T-cell (primary cell): ENCODE data around the gene PAK1. TPM values are rescaled to one million over a fixed set of nuclear protein-coding genes. Genes with fewer than 3 reads are reported as not detected.
"Not testable (repeated sequence)": the region's sequence is repeated elsewhere in the genome, so short reads cannot be mapped to it uniquely, and the experiment has no call there.

Source experiments
- ATAC-seq, 4 experiments: fragments of 200-7000 bp in 3 of 4; fragments of 150-1000 bp in 1 of 4; cut with Tn5 transposase; replicated peaks in 1 of 4; 1 replicate in 3 of 4; 2 replicates in 1 of 4; pipeline ENCODE4 v1.10.0; 2021; ENCODE audit warnings: moderate library complexity in 3 of 4, mild to moderate bottlenecking in 2 of 4, moderate number of reproducible peaks in 1 of 4
- CTCF ChIA-PET, 2 donors: fragments of 300-600 bp; sonication (Branson Sonifier 250); formaldehyde crosslinking; loops; one replicate each; lab custom pipeline; 2022; ENCODE audit warnings: antibody characterized with exemption in 2 of 2; lab: Charles Lee
- POLR2A ChIA-PET, 2 donors: fragments of 300-600 bp; sonication (Branson Sonifier 250); formaldehyde crosslinking; loops; one replicate each; lab custom pipeline; 2022; ENCODE audit warnings: antibody characterized with exemption in 2 of 2; lab: Charles Lee
- DNase-seq, 35 experiments: peaks; one replicate each; pipeline versions ENCODE4 v3.0.0 to v3.0.0-alpha.2; 2013 to 2023
- H3K27ac ChIP-seq: one replicate; pipeline ENCODE4 v1.5.1; 2013; ENCODE audit warnings: low read length
- H3K27me3 ChIP-seq, 2 experiments: replicated peaks in 1 of 2; 1 replicate in 1 of 2; 2 replicates in 1 of 2; pipeline versions ENCODE4 v1.6.1 to v1.7.0; 2013; ENCODE audit warnings: low read length in 1 of 2, mixed read lengths in 1 of 2; ENCODE audit not compliant: control insufficient read depth in 2 of 2, insufficient read depth in 2 of 2; ENCODE audit errors: extremely low read depth in 1 of 2
- H3K36me3 ChIP-seq, 2 donors: 1 replicate in 1 of 2; 2 replicates in 1 of 2; pipeline versions ENCODE4 v1.6.1 to v1.7.0; 2013; ENCODE audit warnings: low read length in 1 of 2; ENCODE audit not compliant: control insufficient read depth in 2 of 2, insufficient read depth in 1 of 2; ENCODE audit errors: extremely low read depth in 1 of 2
- H3K4me1 ChIP-seq, 2 experiments: 1 replicate in 1 of 2; 2 replicates in 1 of 2; pipeline versions ENCODE4 v1.6.1 to v1.7.0; 2013; ENCODE audit warnings: low read length in 2 of 2, mixed read lengths in 1 of 2; ENCODE audit not compliant: insufficient read depth in 2 of 2, control insufficient read depth in 1 of 2; ENCODE audit errors: extremely low read depth in 1 of 2
- H3K4me3 ChIP-seq, 2 donors: 1 replicate in 1 of 2; 2 replicates in 1 of 2; pipeline versions ENCODE4 v1.5.1 to v1.7.0; 2013; ENCODE audit warnings: mild to moderate bottlenecking in 2 of 2, low read length in 1 of 2, moderate library complexity in 1 of 2; ENCODE audit not compliant: control insufficient read depth in 1 of 2; ENCODE audit errors: extremely low read depth in 1 of 2
- H3K9me3 ChIP-seq: 2 replicates; pipeline ENCODE4 v1.7.0; 2013
- H3K27ac Mint-ChIP-seq, 2 donors: one replicate each; pipeline ENCODE4 v1.8.0; 2020 to 2021; ENCODE audit warnings: mild to moderate bottlenecking in 2 of 2, mixed read lengths in 2 of 2
- H3K27me3 Mint-ChIP-seq, 2 donors: one replicate each; pipeline ENCODE4 v1.8.0; 2021 to 2022; ENCODE audit warnings: mixed read lengths in 2 of 2
- H3K36me3 Mint-ChIP-seq: one replicate; pipeline ENCODE4 v1.8.0; 2021; ENCODE audit warnings: mixed read lengths
- H3K4me1 Mint-ChIP-seq, 3 donors: one replicate each; pipeline ENCODE4 v1.8.0; 2020 to 2022; ENCODE audit warnings: mixed read lengths in 3 of 3, mild to moderate bottlenecking in 1 of 3
- H3K4me3 Mint-ChIP-seq, 3 donors: one replicate each; pipeline ENCODE4 v1.8.0; 2020 to 2022; ENCODE audit warnings: mild to moderate bottlenecking in 3 of 3, mixed read lengths in 3 of 3, moderate library complexity in 3 of 3
- H3K9me3 Mint-ChIP-seq, 3 donors: one replicate each; pipeline ENCODE4 v1.8.0; 2020 to 2022; ENCODE audit warnings: mixed read lengths in 3 of 3
- WGBS: methylation state at CpG from one replicate; pipeline ENCODE4 v1.1.5; 2013; ENCODE audit warnings: missing lambda C conversion rate; ENCODE audit not compliant: insufficient coverage; 5-methylcytosine and 5-hydroxymethylcytosine counted together
- total RNA-seq, 35 experiments: library from RNA in 6 of 35; stranded (reverse) in 6 of 35; fragments of 120-200 nt in 1 of 35; gene quantifications; one replicate each; pipeline versions ENCODE4 v1.2.1 to v1.2.4 and lab custom pipeline; 2013 to 2026

Gene PAK1
- total RNA-seq, 5 donors from 2014 or later (not counting 1 experiment from before 2014, with no cell fraction given) = 15.9 to 28.0 (median 18.7) TPM

- H3K36me3 ChIP-seq, H3K27me3 ChIP-seq, H3K9me3 Mint-ChIP-seq, H3K27me3 Mint-ChIP-seq, H3K9me3 ChIP-seq, H3K4me1 Mint-ChIP-seq, DNase-seq, POLR2A ChIA-PET, CTCF ChIA-PET, H3K4me3 Mint-ChIP-seq, H3K27ac ChIP-seq, H3K4me1 ChIP-seq, H3K27ac Mint-ChIP-seq, ATAC-seq, H3K4me3 ChIP-seq: not testable (repeated sequence)
- H3K36me3 Mint-ChIP-seq = peaks cover 38% of the 10 kb centered on the region
- 100% methylated on average over 4 of the region's 7 CpGs for WGBS
These were observed 90.5 kb downstream of the PAK1 start for GRCh38 chr11:77383349-77383748.

- POLR2A ChIA-PET = interaction anchor here in 1 of 2 donors (0.5 kb wide), 1 partner anchor 341 kb away, joined by 3 read pairs; no protein-coding TSS in a partner anchor
- ATAC-seq (no peak), DNase-seq (no peak)
- H3K4me1 Mint-ChIP-seq = peaks cover 0 to 2% (median 0%) of the 10 kb centered on the region in 3 donors
- H3K36me3 Mint-ChIP-seq = peaks cover 46% of the 10 kb centered on the region
- Histone ChIP-seq H3K9me3 (no peaks in the 10 kb centered on the region), H3K4me1 (peaks cover 0 to 5% of the 10 kb centered on the region in 2 experiments), H3K36me3 (peaks cover 0 to 10% of the 10 kb centered on the region in 2 donors), H3K27me3 (no peaks in the 10 kb centered on the region), H3K4me3 (no peak overlapping the region), H3K27ac (no peak overlapping the region)
- no peaks in the 10 kb centered on the region for H3K9me3 Mint-ChIP-seq
- WGBS = no CpG with 5 or more reads among the region's 2 CpGs
- no peak overlapping the region for H3K27ac Mint-ChIP-seq
- CTCF ChIA-PET = interaction anchor here in 1 of 2 donors (0.5 to 0.6 kb wide), 2 partner anchors 38 to 577 kb away, joined by 3 to 4 read pairs; no protein-coding TSS in a partner anchor
- H3K4me3 Mint-ChIP-seq = no peak overlapping the region
- no peaks in the 10 kb centered on the region for H3K27me3 Mint-ChIP-seq
These were observed 91.9 kb downstream of the PAK1 start for GRCh38 chr11:77381729-77382665.

DNA sequence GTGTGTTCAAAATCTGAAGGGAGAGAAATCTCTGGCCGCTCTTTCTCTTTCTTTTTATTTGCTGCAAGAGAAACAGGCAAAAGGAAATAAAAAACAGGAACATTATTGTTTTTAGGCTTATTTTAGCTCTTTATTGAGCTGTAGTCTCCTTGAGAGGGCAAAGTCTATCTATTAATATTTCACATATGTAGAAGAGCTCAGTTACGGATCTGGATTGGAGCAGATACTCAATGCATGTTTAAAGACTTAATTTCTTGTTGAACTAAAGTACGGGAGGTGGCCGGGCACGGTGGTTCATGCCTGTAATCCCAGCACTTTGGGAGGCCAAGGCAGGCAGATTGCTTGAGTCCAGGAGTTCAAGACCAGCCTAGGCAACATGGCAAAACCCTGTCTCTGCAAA, 94.0 kb downstream of the PAK1 start:
- Mint-ChIP-seq H3K9me3 (no peaks in the 10 kb centered on the region), H3K36me3 (peaks cover 48% of the 10 kb centered on the region), H3K27me3 (no peaks in the 10 kb centered on the region), H3K4me1 (peaks cover 0 to 2% (median 0%) of the 10 kb centered on the region in 3 donors), H3K4me3 (no peak overlapping the region), H3K27ac (no peak overlapping the region)
- WGBS = 100% methylated on average over 3 of the region's 5 CpGs
- ChIA-PET POLR2A (no interaction called here), CTCF (no interaction called here)
- DNase-seq (no peak), ATAC-seq (no peak)
- no peak overlapping the region for H3K4me3 ChIP-seq
- H3K9me3 ChIP-seq = no peaks in the 10 kb centered on the region
- no peaks in the 10 kb centered on the region for H3K27me3 ChIP-seq
- peaks cover 0 to 5% of the 10 kb centered on the region in 2 experiments for H3K4me1 ChIP-seq
- peaks cover 0 to 10% of the 10 kb centered on the region in 2 donors for H3K36me3 ChIP-seq
- H3K27ac ChIP-seq = no peak overlapping the region

GRCh38 chr11:77379253-77379652, 94.6 kb downstream of the PAK1 start:
- ChIA-PET POLR2A (no interaction called here), CTCF (no interaction called here)
- WGBS = 89% methylated on average over 3 of the region's 4 CpGs
- no peak overlapping the region for H3K4me3 ChIP-seq
- no peaks in the 10 kb centered on the region for H3K27me3 ChIP-seq
- peaks cover 0 to 13% of the 10 kb centered on the region in 2 donors for H3K36me3 ChIP-seq
- peaks cover 54% of the 10 kb centered on the region for H3K36me3 Mint-ChIP-seq
- no peak overlapping the region for H3K27ac ChIP-seq
- peaks cover 0 to 5% of the 10 kb centered on the region in 2 experiments for H3K4me1 ChIP-seq
- no peaks in the 10 kb centered on the region for H3K9me3 ChIP-seq
- H3K4me3 Mint-ChIP-seq = no peak overlapping the region
- no peak for DNase-seq
- ATAC-seq = no peak
- no peaks in the 10 kb centered on the region for H3K27me3 Mint-ChIP-seq
- H3K27ac Mint-ChIP-seq = no peak overlapping the region
- H3K9me3 Mint-ChIP-seq = no peaks in the 10 kb centered on the region
- H3K4me1 Mint-ChIP-seq = peaks cover 0 to 2% (median 0%) of the 10 kb centered on the region in 3 donors

GRCh38 chr11:77377734-77378133, 96.2 kb downstream of the PAK1 start:
- H3K9me3 ChIP-seq = no peaks in the 10 kb centered on the region
- peaks cover 0 to 16% of the 10 kb centered on the region in 2 donors for H3K36me3 ChIP-seq
- no peak overlapping the region for H3K4me3 ChIP-seq
- Mint-ChIP-seq H3K4me3 (no peak overlapping the region), H3K9me3 (no peaks in the 10 kb centered on the region), H3K27ac (no peak overlapping the region), H3K4me1 (peaks cover 0 to 2% (median 0%) of the 10 kb centered on the region in 3 donors), H3K36me3 (peaks cover 57% of the 10 kb centered on the region), H3K27me3 (no peaks in the 10 kb centered on the region)
- H3K27me3 ChIP-seq = no peaks in the 10 kb centered on the region
- ChIA-PET POLR2A (no interaction called here), CTCF (no interaction called here)
- ATAC-seq (no peak), DNase-seq (no peak)
- WGBS = no CpG with 5 or more reads among the region's 2 CpGs
- no peak overlapping the region for H3K27ac ChIP-seq
- peaks cover 0 to 5% of the 10 kb centered on the region in 2 experiments for H3K4me1 ChIP-seq

DNA sequence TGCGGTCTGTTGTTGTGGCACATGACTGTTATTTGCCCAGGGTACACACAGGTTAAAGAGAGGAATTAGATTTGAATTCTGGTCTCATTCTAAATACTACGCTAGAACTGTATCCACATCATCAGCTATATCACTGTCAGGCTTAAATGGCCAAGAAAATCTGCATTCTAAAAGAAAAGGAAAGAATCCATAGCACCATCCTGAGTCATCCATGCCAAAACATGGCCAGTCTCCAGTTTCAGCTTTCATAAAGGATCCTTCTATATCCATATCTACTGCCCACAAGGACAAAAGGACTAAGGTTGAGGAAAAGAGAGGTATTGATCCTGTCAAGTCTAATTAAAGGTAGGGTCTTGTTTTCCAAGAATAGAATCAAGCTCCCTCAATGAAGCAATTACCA, 98.8 kb downstream of the PAK1 start:
- WGBS = 100% methylated on average over 1 of the region's 2 CpGs
- Histone ChIP-seq H3K9me3 (no peaks in the 10 kb centered on the region), H3K27me3 (no peaks in the 10 kb centered on the region), H3K36me3 (peaks cover 0 to 18% of the 10 kb centered on the region in 2 donors), H3K4me3 (no peak overlapping the region), H3K4me1 (peaks cover 0 to 2% of the 10 kb centered on the region in 2 experiments), H3K27ac (no peak overlapping the region)
- DNase-seq (no peak), ATAC-seq (no peak)
- Mint-ChIP-seq H3K27ac (no peak overlapping the region), H3K27me3 (no peaks in the 10 kb centered on the region), H3K36me3 (peaks cover 56% of the 10 kb centered on the region), H3K4me3 (no peak overlapping the region), H3K9me3 (no peaks in the 10 kb centered on the region), H3K4me1 (peaks cover 0 to 12% (median 2%) of the 10 kb centered on the region in 3 donors)
- ChIA-PET CTCF (no interaction called here), POLR2A (no interaction called here)
